ENCODE measurements around the gene PPP1R16B.

GRCh38 chr20:38774167-38774566 lies 31.3 kb upstream of the PPP1R16B start:
- no peak for TF ChIP-seq POLR2A (IDR thresholded peaks at IDR 0.05)
- no peak for TF ChIP-seq EP300 (IDR thresholded peaks at IDR 0.05)
- no peak for TF ChIP-seq CTCF (IDR thresholded peaks at IDR 0.05)
- no peak for TF ChIP-seq POLR2AphosphoS5 (IDR thresholded peaks at IDR 0.05)

Data from upper lobe of left lung (tissue), 4 donors.